Renal pelvis (tissue), 4 donors: Measurements from ENCODE around the gene TTC9C. TPM values are rescaled to one million over a fixed set of nuclear protein-coding genes. Genes with fewer than 3 reads are reported as not detected.

Experiments
- DNase-seq: peaks from one replicate; pipeline ENCODE4 v3.0.0-alpha.2; 2013
- polyA plus RNA-seq, 3 donors: library from polyadenylated mRNA; unstranded; fragments of 120-200 nt; gene quantifications; one replicate each; pipeline ENCODE4 v1.2.1, GENCODE V29; 2013; ENCODE audit not compliant: insufficient read length in 3 of 3

TTC9C gene
- polyA plus RNA-seq, 3 donors: 37.0 to 48.6 (median 45.8) TPM

GRCh38 chr11:62705880-62706849, 22.1 kb upstream of the TTC9C start:
- DNase-seq: peak; percentile 94

- DNase-seq: no peak
Measured at GRCh38 chr11:62706850-62707247, 21.4 kb upstream of the TTC9C start.

DNA sequence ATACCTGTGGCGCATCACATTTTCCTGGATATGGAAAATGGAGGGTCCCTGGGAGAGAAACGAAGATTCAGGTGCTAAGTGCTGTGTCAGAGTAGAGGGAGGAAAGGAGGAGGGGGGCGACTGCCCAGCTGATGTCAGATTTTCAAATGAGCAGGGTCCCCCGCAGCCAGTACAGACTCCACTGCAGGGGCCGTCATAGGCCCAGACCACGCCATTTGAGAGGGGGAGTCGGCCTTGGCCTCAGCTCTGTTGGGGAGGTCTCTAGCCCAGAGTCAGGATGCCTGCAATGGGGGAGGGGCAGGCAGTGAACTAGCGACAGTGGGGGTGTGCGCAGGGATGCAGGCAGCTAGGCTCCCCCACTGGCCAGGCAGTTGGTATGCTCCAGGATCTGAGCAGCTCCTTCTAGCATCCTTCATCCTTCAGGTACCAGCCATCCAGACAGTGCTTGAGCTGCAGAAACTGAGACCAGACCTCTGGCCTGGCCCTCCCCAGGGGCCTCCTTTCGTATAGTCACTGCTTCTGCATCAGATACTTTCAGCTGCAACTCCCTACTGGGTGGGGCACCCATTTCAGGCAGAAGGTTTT, 20.9 kb upstream of the TTC9C start, which contains the start of the genes BSCL2 and GNG3:
Gene BSCL2, minus strand, starts transcription at position 148 of the 585 bp plus-strand sequence. CDS start 229 bp downstream, outside the sequence.
Gene GNG3, plus strand, starts transcription at position 400 of the 585 bp plus-strand sequence. CDS start 620 bp downstream, outside the sequence.
- DNase-seq: peak; percentile 84

GRCh38 chr11:62708392-62708791, 19.9 kb upstream of the TTC9C start:
- DNase-seq: no peak

GRCh38 chr11:62708793-62709192, 19.5 kb upstream of the TTC9C start:
- no peak for DNase-seq

GRCh38 chr11:62709247-62710000, 18.9 kb upstream of the TTC9C start:
- DNase-seq: peak; percentile 99

- DNase-seq: no peak
Measured at GRCh38 chr11:62710001-62710345, 18.3 kb upstream of the TTC9C start.

- no peak for DNase-seq
Measured at GRCh38 chr11:62712276-62712812, 15.9 kb upstream of the TTC9C start.

DNA sequence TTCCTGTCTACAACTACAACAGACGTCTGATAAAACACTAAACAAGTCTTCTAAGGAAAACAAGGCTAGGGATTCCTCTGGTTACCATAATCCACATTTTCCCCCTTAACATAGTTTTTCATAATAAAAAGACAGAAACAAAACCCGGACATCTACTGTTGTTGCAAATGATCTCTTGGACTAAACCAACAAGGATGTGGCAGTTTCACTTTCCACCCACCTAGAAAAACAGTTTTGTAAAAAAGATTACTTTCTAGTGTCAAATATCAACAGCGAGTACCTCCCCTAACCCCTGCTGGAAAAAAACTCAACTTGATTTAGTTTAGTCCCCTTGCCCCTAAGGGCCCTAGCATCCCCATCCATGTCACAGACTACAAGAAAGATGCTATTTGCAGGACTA, 15.4 kb upstream of the TTC9C start:
- no peak for DNase-seq

- no peak for DNase-seq
Measured at GRCh38 chr11:62713343-62713742, 14.9 kb upstream of the TTC9C start.

- no peak for DNase-seq
Measured at GRCh38 chr11:62715150-62716130, 12.8 kb upstream of the TTC9C start.

GRCh38 chr11:62716206-62716605, 12.1 kb upstream of the TTC9C start:
- DNase-seq: no peak

DNA sequence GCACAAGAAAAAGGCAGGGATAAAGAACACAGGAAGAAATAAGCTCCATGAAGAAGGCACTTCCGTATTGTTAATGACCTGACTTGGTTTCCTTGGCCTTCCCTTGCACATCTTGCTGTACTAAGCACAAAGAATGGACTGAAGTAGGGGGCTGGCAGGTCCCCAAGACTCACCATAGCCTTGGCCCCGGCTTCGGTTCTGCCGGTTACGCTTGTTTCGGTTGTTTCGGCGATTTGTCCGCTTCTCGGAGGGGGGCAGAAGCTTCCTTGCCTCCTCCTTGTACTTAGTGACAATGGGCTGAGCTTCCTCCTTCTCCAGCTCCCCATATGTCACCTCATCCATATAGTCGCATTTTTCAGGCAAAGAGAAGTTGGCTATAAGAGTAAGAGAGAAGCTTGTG, 11.5 kb upstream of the TTC9C start:
- no peak for DNase-seq

GRCh38 chr11:62719302-62719978, 8.8 kb upstream of the TTC9C start:
- DNase-seq: no peak

DNA sequence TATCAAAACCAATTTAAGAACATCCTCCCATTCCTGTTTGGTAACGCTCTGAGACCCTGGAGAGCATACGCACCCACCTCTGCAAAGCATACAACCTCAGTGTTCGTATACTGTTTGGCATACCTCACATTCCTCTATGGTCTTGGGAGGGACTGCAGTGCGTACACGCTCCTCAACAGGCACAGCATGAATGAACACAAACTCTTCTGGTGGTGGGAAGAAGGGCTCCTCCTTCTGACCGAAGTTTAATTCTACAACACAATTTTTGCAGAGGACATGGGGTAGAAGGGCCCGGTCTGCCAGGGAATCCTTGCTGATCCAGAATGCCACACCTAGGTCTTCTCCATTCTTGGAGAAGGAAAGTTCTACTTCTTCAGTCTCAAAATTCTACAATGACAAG, 6.3 kb upstream of the TTC9C start:
- DNase-seq: no peak

DNA sequence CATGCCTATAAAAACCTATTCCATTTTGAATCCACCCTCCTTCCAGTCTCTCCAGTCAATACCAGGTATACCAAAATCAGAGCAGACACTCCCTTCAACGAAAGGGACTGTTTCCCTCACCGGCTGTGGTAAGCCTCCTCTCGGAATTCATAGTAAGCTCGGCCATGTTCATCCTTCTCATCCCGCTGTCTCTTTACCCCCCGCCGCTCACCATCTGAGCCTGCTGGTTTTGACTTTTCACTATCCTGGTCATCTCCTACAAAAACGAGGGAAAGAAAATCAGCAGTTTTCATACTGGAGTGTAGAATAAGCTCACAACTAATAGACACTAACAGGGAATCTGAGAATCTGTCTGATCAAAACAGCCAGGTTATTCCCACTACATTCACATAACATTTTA, 4.1 kb upstream of the TTC9C start:
- DNase-seq: no peak

GRCh38 chr11:62725646-62726045, 2.6 kb upstream of the TTC9C start:
- no peak for DNase-seq

- no peak for DNase-seq
Measured at GRCh38 chr11:62726156-62726914, 2.0 kb upstream of the TTC9C start.

- DNase-seq: no peak
Measured at GRCh38 chr11:62726915-62727164, 1.4 kb upstream of the TTC9C start.
